ENCODE data around the gene TEKTIP1. TPM values are rescaled to one million over a fixed set of nuclear protein-coding genes. Genes with fewer than 3 reads are reported as not detected.
A peak's percentile ranks its signal among the peaks of the same experiment; 100 is the strongest.

The TEKTIP1 gene
- total and polyA plus RNA-seq, 9 of the 15 experiments (the other 6 are each of a cell fraction or from before 2014, with no cell fraction given), result 0.66 TPM; not detected in 8

- TF ChIP-seq, protein P1, sequence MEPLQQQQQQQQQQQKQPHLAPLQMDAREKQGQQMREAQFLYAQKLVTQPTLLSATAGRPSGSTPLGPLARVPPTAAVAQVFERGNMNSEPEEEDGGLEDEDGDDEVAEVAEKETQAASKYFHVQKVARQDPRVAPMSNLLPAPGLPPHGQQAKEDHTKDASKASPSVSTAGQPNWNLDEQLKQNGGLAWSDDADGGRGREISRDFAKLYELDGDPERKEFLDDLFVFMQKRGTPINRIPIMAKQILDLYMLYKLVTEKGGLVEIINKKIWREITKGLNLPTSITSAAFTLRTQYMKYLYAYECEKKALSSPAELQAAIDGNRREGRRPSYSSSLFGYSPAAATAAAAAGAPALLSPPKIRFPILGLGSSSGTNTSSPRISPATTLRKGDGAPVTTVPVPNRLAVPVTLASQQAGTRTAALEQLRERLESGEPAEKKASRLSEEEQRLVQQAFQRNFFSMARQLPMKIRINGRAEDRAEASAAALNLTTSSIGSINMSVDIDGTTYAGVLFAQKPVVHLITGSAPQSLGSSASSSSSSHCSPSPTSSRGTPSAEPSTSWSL (CRISPR knock-in tag; IDR thresholded peaks at IDR 0.05; ENCODE audit: borderline replicate concordance), result no peak
- no peak for TF ChIP-seq TCF7 (IDR thresholded peaks at IDR 0.05; ENCODE audit: borderline replicate concordance)
- TF ChIP-seq ZNF740 (CRISPR knock-in tag; IDR thresholded peaks at IDR 0.05), result no peak
- no peak for TF ChIP-seq ZNF740 (tag; IDR thresholded peaks at IDR 0.05)
- no peak for TF ChIP-seq SAFB2 (IDR thresholded peaks at IDR 0.05; ENCODE audit: borderline replicate concordance, low read depth, low read length, severe bottlenecking)
- TF ChIP-seq, protein P2, sequence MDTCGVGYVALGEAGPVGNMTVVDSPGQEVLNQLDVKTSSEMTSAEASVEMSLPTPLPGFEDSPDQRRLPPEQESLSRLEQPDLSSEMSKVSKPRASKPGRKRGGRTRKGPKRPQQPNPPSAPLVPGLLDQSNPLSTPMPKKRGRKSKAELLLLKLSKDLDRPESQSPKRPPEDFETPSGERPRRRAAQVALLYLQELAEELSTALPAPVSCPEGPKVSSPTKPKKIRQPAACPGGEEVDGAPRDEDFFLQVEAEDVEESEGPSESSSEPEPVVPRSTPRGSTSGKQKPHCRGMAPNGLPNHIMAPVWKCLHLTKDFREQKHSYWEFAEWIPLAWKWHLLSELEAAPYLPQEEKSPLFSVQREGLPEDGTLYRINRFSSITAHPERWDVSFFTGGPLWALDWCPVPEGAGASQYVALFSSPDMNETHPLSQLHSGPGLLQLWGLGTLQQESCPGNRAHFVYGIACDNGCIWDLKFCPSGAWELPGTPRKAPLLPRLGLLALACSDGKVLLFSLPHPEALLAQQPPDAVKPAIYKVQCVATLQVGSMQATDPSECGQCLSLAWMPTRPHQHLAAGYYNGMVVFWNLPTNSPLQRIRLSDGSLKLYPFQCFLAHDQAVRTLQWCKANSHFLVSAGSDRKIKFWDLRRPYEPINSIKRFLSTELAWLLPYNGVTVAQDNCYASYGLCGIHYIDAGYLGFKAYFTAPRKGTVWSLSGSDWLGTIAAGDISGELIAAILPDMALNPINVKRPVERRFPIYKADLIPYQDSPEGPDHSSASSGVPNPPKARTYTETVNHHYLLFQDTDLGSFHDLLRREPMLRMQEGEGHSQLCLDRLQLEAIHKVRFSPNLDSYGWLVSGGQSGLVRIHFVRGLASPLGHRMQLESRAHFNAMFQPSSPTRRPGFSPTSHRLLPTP (IDR thresholded peaks at IDR 0.05; ENCODE audit: borderline replicate concordance, extremely low read depth, insufficient read length), result no peak
- TF ChIP-seq PHTF2 (CRISPR knock-in tag; IDR thresholded peaks at IDR 0.05), result no peak
- TF ChIP-seq ZNF780A (CRISPR knock-in tag; IDR thresholded peaks at IDR 0.05), result no peak
- TF ChIP-seq SMARCA4 (IDR thresholded peaks at IDR 0.05), result no peak
- no peak for TF ChIP-seq CEBPG (CRISPR knock-in tag; IDR thresholded peaks at IDR 0.05)
- TF ChIP-seq CEBPG (tag; conservative IDR thresholded peaks at IDR 0.05 in 1 of 2, IDR thresholded peaks at IDR 0.05 in 1 of 2), result no peak
- no peak for TF ChIP-seq ZNF280B (CRISPR knock-in tag; IDR thresholded peaks at IDR 0.05)
- no peak for TF ChIP-seq CREB1 (IDR thresholded peaks at IDR 0.05)
- TF ChIP-seq CREB1 (CRISPR knock-in tag; IDR thresholded peaks at IDR 0.05), result no peak
- peak; percentile 25; the same call in 1 of the 2 replicates for TF ChIP-seq SUPT5H (IDR thresholded peaks at IDR 0.05)
- no peak for TF ChIP-seq ETS2 (tag; IDR thresholded peaks at IDR 0.05; ENCODE audit: borderline replicate concordance, poor library complexity, severe bottlenecking)
- no peak for TF ChIP-seq PRDM10 (IDR thresholded peaks at IDR 0.05; ENCODE audit: partially characterized antibody)
Observed at GRCh38 chr19:3576696-3577443, 37.9 kb downstream of the TEKTIP1 start (continued).

All from K562 (cell line).